GM12891 (cell line): Measurements from ENCODE around the gene CMIP.

ENCODE experiments used
- POLR2A ChIP-seq: IDR thresholded peaks from 2 replicates; pipeline ENCODE4 v1.6.1; 2011; ENCODE audit warnings: low read depth, low read length, control low read depth
- POLR2AphosphoS5 ChIP-seq: IDR thresholded peaks from 2 replicates; pipeline ENCODE4 v1.6.1; 2011; ENCODE audit warnings: low read depth, low read length, control low read depth
- TAF1 ChIP-seq: IDR thresholded peaks from 2 replicates; pipeline ENCODE4 v1.6.1; 2011; ENCODE audit warnings: low read depth, low read length, control low read depth

DNA sequence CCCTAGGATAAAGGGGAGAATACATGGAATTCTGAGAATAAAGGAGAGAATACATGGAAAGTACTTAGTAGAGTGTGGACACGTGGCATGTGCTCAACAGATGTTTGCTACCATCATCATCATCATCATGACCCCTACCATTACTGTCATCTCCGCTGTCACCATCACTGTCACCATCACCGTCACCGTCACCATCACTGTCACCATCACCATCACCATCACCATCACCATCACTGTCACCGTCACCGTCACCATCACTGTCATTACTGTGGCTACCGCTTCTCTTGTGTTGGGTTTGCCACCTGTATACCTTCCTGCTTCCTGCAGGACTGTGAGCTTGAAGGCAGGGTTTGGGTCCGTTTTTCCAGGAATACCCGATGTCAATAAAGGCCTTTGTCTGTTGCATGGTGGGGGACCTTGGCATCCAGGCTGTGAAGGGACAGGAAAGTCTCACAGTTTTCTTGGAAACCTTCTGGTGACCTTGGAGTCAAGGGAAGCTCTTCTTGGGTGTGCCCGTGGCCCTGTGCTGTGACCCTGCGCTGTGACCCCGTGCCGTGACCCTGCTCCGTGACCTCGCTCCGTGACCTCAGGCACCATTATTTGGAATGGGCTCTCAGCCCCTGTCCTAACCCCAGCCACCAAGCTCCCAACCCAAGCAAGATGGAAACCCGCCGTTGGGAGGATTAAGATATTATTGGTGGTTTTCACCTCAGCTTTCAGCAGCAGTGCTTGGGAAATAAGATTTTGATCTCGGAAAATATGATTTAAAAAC, 14.4 kb downstream of the CMIP start:
- TF ChIP-seq POLR2AphosphoS5 = no peak
- no peak for TF ChIP-seq TAF1
- no peak for TF ChIP-seq POLR2A
